ENCODE results near the gene TCTN2. TPM values are rescaled to one million over a fixed set of nuclear protein-coding genes. Genes with fewer than 3 reads are reported as not detected.
A peak's percentile ranks its signal among the peaks of the same experiment; 100 is the strongest.

TCTN2 gene
- total and polyA plus RNA-seq, 2 of the 4 experiments (the other 2 are of a cell fraction): 8.4 to 13.6 TPM

- Histone ChIP-seq H3K36me3 (ENCODE audit: control insufficient read depth, insufficient read depth, low read length) (peaks cover 29% of the 10 kb centered on the region), H4K8ac (ENCODE audit: low read depth in 2 of 2, low read length in 2 of 2) (no peak overlapping the region), H3K14ac (replicated peaks; ENCODE audit: low read depth, low read length) (no peak overlapping the region), H3K9me1 (ENCODE audit: insufficient read depth, low read length) (0 out of 2 replicates have a peak, but pooled peaks cover 4% of the 10 kb centered on the region), H4K20me1 (ENCODE audit: insufficient read depth, low read length) (no peaks in the 10 kb centered on the region; the same call in none of the 2 replicates), H3K4me2 (ENCODE audit: low read depth, low read length) (no peak overlapping the region), H2BK20ac (ENCODE audit: low read depth, low read length) (no peak overlapping the region), H2BK15ac (ENCODE audit: low read depth, low read length) (no peak overlapping the region), H2BK120ac (ENCODE audit: low read depth, low read length) (no peak overlapping the region), H2AFZ (replicated peaks; ENCODE audit: low read length, poor library complexity) (no peak overlapping the region), H3K9ac (ENCODE audit: low read depth, low read length) (no peak overlapping the region), H3K4me3 (ENCODE audit: insufficient read depth, low read depth, low read length) (no peak overlapping the region), H2AK9ac (replicated peaks; ENCODE audit: low read depth, low read length, poor library complexity) (no peak overlapping the region), H3K27me3 (ENCODE audit: control insufficient read depth, insufficient read depth, low read length) (no peaks in the 10 kb centered on the region), H3K79me1 (ENCODE audit: low read depth in 1 of 2, low read length in 2 of 2) (peaks cover 5 to 6% of the 10 kb centered on the region in 2 experiments; a peak in 3 of 4 replicates), H3K4me1 (ENCODE audit: control insufficient read depth, insufficient read depth, low read length) (no peaks in the 10 kb centered on the region), H2AK5ac (ENCODE audit: low read depth, low read length) (no peak overlapping the region), H3K27ac (ENCODE audit: insufficient read depth, low read length) (no peak overlapping the region), H2BK5ac (ENCODE audit: low read depth, low read length, poor library complexity, severe bottlenecking) (no peak overlapping the region), H3K4ac (ENCODE audit: low read depth, low read length) (no peak overlapping the region), H3K18ac (ENCODE audit: low read depth, low read length) (no peak overlapping the region), H4K91ac (ENCODE audit: insufficient read depth, low read depth, low read length) (no peak overlapping the region), H3K9me3 (ENCODE audit: control insufficient read depth, insufficient read depth, low read length) (no peaks in the 10 kb centered on the region), H3K23ac (ENCODE audit: low read depth, low read length) (no peak overlapping the region), H4K5ac (ENCODE audit: low read depth, low read length) (no peak overlapping the region), H3K56ac (ENCODE audit: extremely low read depth, insufficient read depth, low read length) (no peak overlapping the region)
- TF ChIP-seq, protein P1, sequence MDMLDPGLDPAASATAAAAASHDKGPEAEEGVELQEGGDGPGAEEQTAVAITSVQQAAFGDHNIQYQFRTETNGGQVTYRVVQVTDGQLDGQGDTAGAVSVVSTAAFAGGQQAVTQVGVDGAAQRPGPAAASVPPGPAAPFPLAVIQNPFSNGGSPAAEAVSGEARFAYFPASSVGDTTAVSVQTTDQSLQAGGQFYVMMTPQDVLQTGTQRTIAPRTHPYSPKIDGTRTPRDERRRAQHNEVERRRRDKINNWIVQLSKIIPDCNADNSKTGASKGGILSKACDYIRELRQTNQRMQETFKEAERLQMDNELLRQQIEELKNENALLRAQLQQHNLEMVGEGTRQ (IDR thresholded peaks at IDR 0.05; ENCODE audit: low read depth, low read length): no peak
- no peak for TF ChIP-seq RFX5 (IDR thresholded peaks at IDR 0.05; ENCODE audit: low read depth, low read length)
- no peak for TF ChIP-seq MXI1 (IDR thresholded peaks at IDR 0.05; ENCODE audit: borderline replicate concordance, low read depth, low read length)
- TF ChIP-seq, protein P2, sequence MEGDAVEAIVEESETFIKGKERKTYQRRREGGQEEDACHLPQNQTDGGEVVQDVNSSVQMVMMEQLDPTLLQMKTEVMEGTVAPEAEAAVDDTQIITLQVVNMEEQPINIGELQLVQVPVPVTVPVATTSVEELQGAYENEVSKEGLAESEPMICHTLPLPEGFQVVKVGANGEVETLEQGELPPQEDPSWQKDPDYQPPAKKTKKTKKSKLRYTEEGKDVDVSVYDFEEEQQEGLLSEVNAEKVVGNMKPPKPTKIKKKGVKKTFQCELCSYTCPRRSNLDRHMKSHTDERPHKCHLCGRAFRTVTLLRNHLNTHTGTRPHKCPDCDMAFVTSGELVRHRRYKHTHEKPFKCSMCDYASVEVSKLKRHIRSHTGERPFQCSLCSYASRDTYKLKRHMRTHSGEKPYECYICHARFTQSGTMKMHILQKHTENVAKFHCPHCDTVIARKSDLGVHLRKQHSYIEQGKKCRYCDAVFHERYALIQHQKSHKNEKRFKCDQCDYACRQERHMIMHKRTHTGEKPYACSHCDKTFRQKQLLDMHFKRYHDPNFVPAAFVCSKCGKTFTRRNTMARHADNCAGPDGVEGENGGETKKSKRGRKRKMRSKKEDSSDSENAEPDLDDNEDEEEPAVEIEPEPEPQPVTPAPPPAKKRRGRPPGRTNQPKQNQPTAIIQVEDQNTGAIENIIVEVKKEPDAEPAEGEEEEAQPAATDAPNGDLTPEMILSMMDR (conservative IDR thresholded peaks at IDR 0.05; ENCODE audit: low read depth, low read length): no peak
- no peak for TF ChIP-seq BHLHE40 (IDR thresholded peaks at IDR 0.05; ENCODE audit: low read depth, low read length)
- TF ChIP-seq CEBPB (IDR thresholded peaks at IDR 0.05; ENCODE audit: low read depth, low read length): no peak
- TF ChIP-seq RAD21 (IDR thresholded peaks at IDR 0.05; ENCODE audit: low read length): no peak
- TF ChIP-seq NFE2L2 (IDR thresholded peaks at IDR 0.05; ENCODE audit: low read depth, low read length): no peak
- TF ChIP-seq RCOR1 (IDR thresholded peaks at IDR 0.05; ENCODE audit: insufficient replicate concordance, low read length): no peak
- TF ChIP-seq MAFK (IDR thresholded peaks at IDR 0.05; ENCODE audit: low read depth, low read length): no peak
- no peak for TF ChIP-seq SMC3 (IDR thresholded peaks at IDR 0.05; ENCODE audit: low read depth, low read length)
- TF ChIP-seq MAZ (IDR thresholded peaks at IDR 0.05; ENCODE audit: borderline replicate concordance, low read depth, low read length): no peak
- no peak for TF ChIP-seq POLR2A (IDR thresholded peaks at IDR 0.05; ENCODE audit: low read depth, low read length)
- TF ChIP-seq FOS (IDR thresholded peaks at IDR 0.05; ENCODE audit: low read depth, low read length): no peak
- intact Hi-C loops (cut with micrococcal nuclease) (no loop called here), dilution Hi-C loops (cut with HindIII; ENCODE audit: low sequenced_read_pairs, unreplicated experiment) (no loop called here), in situ Hi-C loops (cut with MboI; ENCODE audit: low sequenced_read_pairs) (no loop called here)
- peak; percentile 81 for DNase-seq
- ChIA-PET CTCF (no interaction called here), POLR2A (ENCODE audit: unreplicated experiment) (no interaction called here)
- WGBS, 2 experiments (ENCODE audit: extremely low coverage in 2 of 2, insufficient read length in 1 of 2): 90% methylated on average over 2 of the region's 8 CpGs; no CpG with 5 or more reads in 1 of the 2 experiments
- peak; percentile 80 for ATAC-seq (ENCODE audit: low read depth)
- BruUV-seq (replicated peaks): no TSS peak
These were observed 52.1 kb downstream of the TCTN2 start for GRCh38 chr12:123723011-123723410.

Data from IMR-90 (cell line).